Muscle of leg (tissue), 11 donors: ENCODE data around the gene SNUPN. TPM values are rescaled to one million over a fixed set of nuclear protein-coding genes. Genes with fewer than 3 reads are reported as not detected.
"Not testable (repeated sequence)": the region's sequence is repeated elsewhere in the genome, so short reads cannot be mapped to it uniquely, and the experiment has no call there.

Experiments used
- DNase-seq: peaks from one replicate; pipeline ENCODE4 v3.0.0; 2013
- H3K27ac ChIP-seq: one replicate; pipeline ENCODE4 v1.5.1; 2013; ENCODE audit warnings: mild to moderate bottlenecking, low read length, control low read depth
- H3K27me3 ChIP-seq: one replicate; pipeline ENCODE4 v1.6.1; 2013; ENCODE audit warnings: low read length; ENCODE audit not compliant: control insufficient read depth, insufficient read depth
- H3K36me3 ChIP-seq: one replicate; pipeline ENCODE4 v1.6.1; 2013; ENCODE audit warnings: low read length; ENCODE audit not compliant: control insufficient read depth, insufficient read depth
- H3K4me1 ChIP-seq: one replicate; pipeline ENCODE4 v1.6.1; 2013; ENCODE audit warnings: low read length; ENCODE audit not compliant: control insufficient read depth, insufficient read depth
- H3K4me3 ChIP-seq: one replicate; pipeline ENCODE4 v1.5.1; 2013; ENCODE audit warnings: low read length, control low read depth
- H3K9me3 ChIP-seq: replicated peaks from 2 replicates; pipeline ENCODE4 v1.6.1; 2013; ENCODE audit warnings: low read depth, low read length; ENCODE audit not compliant: control insufficient read depth
- WGBS: methylation state at CpG from one replicate; pipeline ENCODE4 v1.1.5; 2013; ENCODE audit warnings: missing lambda C conversion rate; ENCODE audit not compliant: insufficient coverage; 5-methylcytosine and 5-hydroxymethylcytosine counted together
- polyA plus RNA-seq, 8 donors: library from polyadenylated mRNA; unstranded; fragments of 120-200 nt; gene quantifications; one replicate each; pipeline versions ENCODE4 v1.2.1 to v1.2.3, GENCODE V29; 2013; ENCODE audit warnings: inconsistent platforms in 1 of 8, low replicate concordance in 1 of 8; ENCODE audit not compliant: insufficient read length in 8 of 8, insufficient read depth in 1 of 8
- total RNA-seq: library from RNA; stranded (reverse); fragments of 120-200 nt; gene quantifications from one replicate; pipeline ENCODE4 v1.2.4, GENCODE V29; 2013

The SNUPN gene
- total and polyA plus RNA-seq, 9 donors = 18.9 to 27.6 (median 22.0) TPM

DNA sequence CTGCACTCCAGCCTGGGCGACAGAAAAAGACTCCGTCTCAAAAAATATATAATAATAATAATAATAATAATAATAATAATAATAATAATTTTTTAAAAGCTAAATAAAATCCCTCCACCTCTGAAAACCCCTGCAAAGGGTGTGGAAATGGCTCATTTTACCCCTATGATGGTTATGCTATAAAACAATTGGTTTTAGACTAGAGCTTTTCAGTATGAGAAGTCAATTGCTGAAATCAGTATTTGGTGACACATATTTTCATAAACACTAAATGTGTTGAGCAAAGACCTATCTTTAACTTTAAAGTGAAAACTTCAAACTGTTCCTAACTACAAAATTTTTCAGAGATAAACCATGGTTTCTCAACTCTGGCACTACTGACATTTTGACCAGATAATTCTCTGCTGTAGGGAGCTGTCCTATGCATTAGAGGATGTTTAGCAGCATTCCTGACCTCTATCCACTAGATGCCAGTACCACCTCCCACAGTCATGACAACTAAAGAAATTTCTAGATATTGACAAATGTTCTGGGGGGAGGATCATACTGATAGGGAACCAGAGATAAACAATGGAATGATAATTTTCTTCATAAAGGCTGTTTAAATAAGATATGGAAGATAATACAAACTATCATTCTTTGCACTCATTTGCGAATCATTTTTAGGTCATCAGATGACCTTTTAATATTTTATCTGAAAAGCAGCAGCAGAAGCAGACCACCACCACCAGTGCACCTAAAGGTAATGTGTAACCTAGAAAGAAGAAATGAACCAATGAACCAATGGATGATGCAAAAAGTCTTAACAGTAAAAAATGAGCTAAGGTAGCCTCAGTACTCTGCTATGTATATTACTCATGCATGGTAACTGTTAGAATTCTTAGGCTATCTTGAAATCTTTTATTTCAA lies 60.2 kb downstream of the SNUPN start:
- H3K4me1 ChIP-seq = no peaks in the 10 kb centered on the region
- whole genome bisulfite sequencing = no CpG with 5 or more reads among the region's 3 CpGs
- H3K27me3 ChIP-seq = no peaks in the 10 kb centered on the region
- H3K27ac ChIP-seq = no peak overlapping the region
- H3K4me3 ChIP-seq = no peak overlapping the region
- DNase-seq = no peak
- H3K36me3 ChIP-seq = no peaks in the 10 kb centered on the region
- H3K9me3 ChIP-seq = no peaks in the 10 kb centered on the region

DNA sequence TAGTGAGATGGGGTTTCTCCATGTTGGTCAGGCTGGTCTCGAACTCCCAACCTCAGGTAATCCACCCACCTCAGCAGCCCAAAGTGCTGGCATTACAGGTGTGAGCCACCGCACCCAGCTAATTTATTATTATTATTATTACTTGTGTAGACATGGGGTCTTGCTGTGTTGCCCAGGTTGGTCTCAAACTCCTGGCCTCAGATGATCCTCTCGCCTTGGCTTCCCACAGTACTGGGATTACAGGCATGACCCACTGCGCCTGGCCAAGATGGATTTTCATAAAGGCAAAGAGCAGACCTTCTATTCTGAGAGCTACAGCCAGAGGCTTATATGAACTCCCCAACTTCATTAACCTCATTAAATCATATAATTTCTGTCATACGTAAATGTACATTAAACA lies 63.6 kb downstream of the SNUPN start:
- WGBS = 90% methylated on average over 2 of the region's 5 CpGs

DNA sequence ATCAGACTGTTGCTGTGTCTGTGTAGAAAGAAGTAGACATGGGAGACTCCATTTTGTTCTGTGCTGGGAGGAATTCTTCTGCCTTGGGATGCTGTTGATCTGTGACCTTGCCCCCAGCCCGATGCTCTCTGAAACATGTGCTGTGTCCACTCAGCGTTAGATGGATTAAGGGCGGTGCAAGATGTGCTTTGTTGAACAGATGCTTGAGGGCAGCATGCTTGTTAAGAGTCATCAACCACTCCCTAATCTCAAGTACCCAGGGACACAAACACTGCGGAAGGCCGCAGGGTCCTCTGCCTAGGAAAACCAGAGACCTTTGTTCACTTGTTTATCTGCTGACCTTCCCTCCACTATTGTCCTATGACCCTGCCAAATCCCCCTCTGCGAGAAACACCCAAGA lies 66.2 kb downstream of the SNUPN start:
- H3K4me1 ChIP-seq, H3K4me3 ChIP-seq: not testable (repeated sequence)
- WGBS = no CpG with 5 or more reads among the region's 6 CpGs

More for the DNA sequence above, 63.6 kb downstream of the SNUPN start:
- Histone ChIP-seq H3K27me3 (no peaks in the 10 kb centered on the region), H3K4me1 (no peaks in the 10 kb centered on the region), H3K9me3 (no peaks in the 10 kb centered on the region), H3K4me3 (no peak overlapping the region), H3K36me3 (no peaks in the 10 kb centered on the region), H3K27ac (no peak overlapping the region)
- no peak for DNase-seq

DNA sequence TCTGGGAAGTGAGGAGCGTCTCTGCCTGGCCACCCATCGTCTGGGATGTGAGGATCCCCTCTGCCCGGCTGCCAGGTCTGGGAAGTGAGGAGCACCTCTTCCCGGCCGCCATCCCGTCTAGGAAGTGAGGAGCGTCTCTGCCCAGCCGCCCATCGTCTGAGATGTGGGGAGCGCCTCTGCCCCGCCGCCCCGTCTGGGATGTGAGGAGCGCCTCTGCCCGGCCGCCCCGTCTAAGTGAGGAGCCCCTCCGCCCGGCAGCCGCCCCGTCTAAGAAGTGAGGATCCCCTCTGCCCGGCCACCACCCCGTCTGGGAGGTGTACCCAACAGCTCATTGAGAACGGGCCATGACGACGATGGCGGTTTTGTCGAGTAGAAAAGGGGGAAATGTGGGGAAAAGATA lies 66.6 kb downstream of the SNUPN start:
- not testable (repeated sequence) for DNase-seq, H3K27me3 ChIP-seq, H3K9me3 ChIP-seq, H3K36me3 ChIP-seq, H3K4me1 ChIP-seq, H3K4me3 ChIP-seq, H3K27ac ChIP-seq
- 100% methylated on average over 10 of the region's 28 CpGs for WGBS

More for the DNA sequence above, 66.2 kb downstream of the SNUPN start:
- not testable (repeated sequence) for DNase-seq, H3K27ac ChIP-seq, H3K27me3 ChIP-seq, H3K9me3 ChIP-seq, H3K36me3 ChIP-seq

DNA sequence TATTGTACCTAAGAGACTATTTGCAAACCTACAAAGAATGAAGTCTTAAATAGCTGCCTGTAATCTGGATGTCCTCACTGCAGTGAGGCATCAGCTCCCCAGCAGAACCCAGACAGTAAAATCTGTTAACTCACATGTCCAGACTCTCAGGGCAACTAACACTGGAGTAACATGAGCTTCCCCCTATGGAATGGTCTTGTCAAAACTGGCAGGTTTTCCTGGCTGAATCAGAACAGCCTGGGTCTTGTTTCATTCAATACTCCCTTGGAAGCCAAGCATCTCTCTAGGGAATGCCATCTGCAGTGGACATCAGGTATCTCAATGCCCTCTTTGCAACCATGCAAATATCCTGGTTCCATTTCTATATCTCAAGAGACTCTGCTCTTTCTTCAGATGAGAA lies 70.8 kb downstream of the SNUPN start:
- no peaks in the 10 kb centered on the region for H3K27me3 ChIP-seq
- H3K4me1 ChIP-seq = peaks cover 6% of the 10 kb centered on the region
- peaks cover 3% of the 10 kb centered on the region for H3K36me3 ChIP-seq
- H3K9me3 ChIP-seq = no peaks in the 10 kb centered on the region
- H3K27ac ChIP-seq = no peak overlapping the region
- H3K4me3 ChIP-seq = no peak overlapping the region
- DNase-seq = peak; percentile 24

DNA sequence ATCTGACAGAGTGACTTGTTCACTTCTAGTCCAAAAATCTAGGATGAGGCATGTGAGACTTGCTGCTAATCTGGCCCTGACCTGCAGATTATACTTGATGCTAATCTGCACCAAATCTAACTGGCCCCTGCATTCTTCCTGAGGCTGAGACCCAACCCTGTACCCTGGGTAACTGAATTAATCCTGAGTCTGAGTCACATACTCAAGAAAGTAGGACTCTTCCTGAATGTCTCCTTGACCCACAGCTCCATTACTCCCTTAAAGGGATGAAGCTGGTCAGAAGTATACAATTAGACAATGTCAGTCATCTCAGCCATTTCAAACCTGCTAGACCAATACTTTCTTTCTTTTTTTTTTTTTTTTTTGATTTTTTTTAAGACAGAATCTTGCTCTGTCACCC lies 71.9 kb downstream of the SNUPN start:
- no peaks in the 10 kb centered on the region for H3K9me3 ChIP-seq
- no peak for DNase-seq
- H3K4me3 ChIP-seq = no peak overlapping the region
- H3K27ac ChIP-seq = no peak overlapping the region
- H3K36me3 ChIP-seq = peaks cover 3% of the 10 kb centered on the region
- peaks cover 6% of the 10 kb centered on the region for H3K4me1 ChIP-seq
- no peaks in the 10 kb centered on the region for H3K27me3 ChIP-seq

DNA sequence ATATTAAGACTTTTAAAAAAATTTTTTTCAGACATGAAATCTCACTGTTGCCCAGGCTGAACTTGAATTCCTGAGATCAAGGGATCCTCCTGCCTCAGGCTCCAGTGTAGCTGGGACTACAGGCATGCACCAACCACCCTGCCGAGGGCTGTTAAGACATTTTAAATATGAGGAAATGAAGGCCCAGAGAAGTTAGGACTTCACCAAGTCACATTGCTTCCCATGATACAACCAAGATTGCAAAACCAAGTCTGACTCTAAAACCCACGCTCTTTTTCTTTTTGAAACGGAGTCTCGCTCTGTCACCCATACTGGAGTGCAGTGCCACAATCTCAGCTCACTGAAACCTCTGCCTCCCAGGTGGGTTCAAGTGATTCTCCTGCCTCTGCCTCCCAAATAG lies 74.4 kb downstream of the SNUPN start:
- DNase-seq = no peak
- Histone ChIP-seq H3K4me3 (no peak overlapping the region), H3K36me3 (peaks cover 3% of the 10 kb centered on the region), H3K9me3 (no peaks in the 10 kb centered on the region), H3K27me3 (no peaks in the 10 kb centered on the region), H3K4me1 (peaks cover 6% of the 10 kb centered on the region), H3K27ac (no peak overlapping the region)
- 94% methylated on average over 3 of the region's 4 CpGs for WGBS

Other genes starting within 250 kb of the SNUPN start
- 21.8 TPM for gene SIN3A, start 174.0 kb downstream of the SNUPN start, total RNA-seq
- gene SIN3A, start 174.0 kb downstream of the SNUPN start, polyA plus RNA-seq = 10 to 100 TPM; 26.1 to 36.6 (median 30.6) TPM
- gene PTPN9, start 46.4 kb downstream of the SNUPN start, total RNA-seq = 17.7 TPM
- 10 to 100 TPM; 16.2 to 34.4 (median 24.0) TPM for gene PTPN9, start 46.4 kb downstream of the SNUPN start, polyA plus RNA-seq
- 42.2 TPM for gene IMP3, start 14.5 kb upstream of the SNUPN start, total RNA-seq
- gene IMP3, start 14.5 kb upstream of the SNUPN start, polyA plus RNA-seq = 10 to 100 TPM; 31.2 to 35.3 (median 33.3) TPM
- gene SNX33, start 22.2 kb upstream of the SNUPN start, total RNA-seq = 12.3 TPM
- gene SNX33, start 22.2 kb upstream of the SNUPN start, polyA plus RNA-seq = 10 to 100 TPM; 11.5 to 21.3 (median 15.8) TPM
- gene CSPG4, start 87.1 kb upstream of the SNUPN start, total RNA-seq = 76.7 TPM
- gene CSPG4, start 87.1 kb upstream of the SNUPN start, polyA plus RNA-seq = 100 to 1,000 TPM in 2 of 8 donors, 10 to 100 TPM in 6; 56.6 to 110 (median 87.0) TPM
- 41.8 TPM for gene UBE2Q2, start 217.7 kb upstream of the SNUPN start, total RNA-seq
- gene UBE2Q2, start 217.7 kb upstream of the SNUPN start, polyA plus RNA-seq = 10 to 100 TPM; 40.9 to 55.7 (median 46.5) TPM